Suprapubic skin (tissue), 4 donors: Measurements from ENCODE around the gene SLC25A25. TPM values are rescaled to one million over a fixed set of nuclear protein-coding genes. Genes with fewer than 3 reads are reported as not detected.

ENCODE experiments used
- DNase-seq, 2 donors: peaks; one replicate each; pipeline ENCODE4 v3.0.0-alpha.2; 2019; ENCODE audit warnings: low spot score in 2 of 2
- H3K27ac ChIP-seq: fragments of 200-600 bp; sonication (generic); one replicate; pipeline ENCODE4 v1.5.1; 2019
- H3K27me3 ChIP-seq: fragments of 200-600 bp; sonication (generic); one replicate; pipeline ENCODE4 v1.5.1; 2019
- H3K36me3 ChIP-seq: fragments of 200-600 bp; sonication (generic); one replicate; pipeline ENCODE4 v1.5.1; 2019
- H3K4me1 ChIP-seq: fragments of 200-600 bp; sonication (generic); one replicate; pipeline ENCODE4 v1.5.1; 2019
- H3K4me3 ChIP-seq: fragments of 200-600 bp; sonication (generic); one replicate; pipeline ENCODE4 v1.5.1; 2019; ENCODE audit warnings: mild to moderate bottlenecking
- H3K9me3 ChIP-seq: fragments of 200-600 bp; sonication (generic); one replicate; pipeline ENCODE4 v1.5.1; 2019
- CTCF ChIP-seq, 2 donors: fragments of 200-600 bp in 1 of 2; fragments of 450-650 bp in 1 of 2; sonication (generic) in 1 of 2; IDR thresholded peaks; one replicate each; pipeline ENCODE4 v1.5.1; 2016 to 2019; ENCODE audit warnings: antibody characterized with exemption in 2 of 2, mild to moderate bottlenecking in 1 of 2, moderate library complexity in 1 of 2
- EP300 ChIP-seq: sonication (generic); formaldehyde crosslinking; IDR thresholded peaks from one replicate; pipeline ENCODE4 v1.6.1; 2017; ENCODE audit warnings: antibody characterized with exemption
- POLR2A ChIP-seq, 2 donors: fragments of 450-650 bp; IDR thresholded peaks; one replicate each; pipeline ENCODE4 v1.6.1; 2017; ENCODE audit warnings: antibody characterized with exemption in 2 of 2, mild to moderate bottlenecking in 2 of 2, moderate library complexity in 2 of 2
- POLR2AphosphoS5 ChIP-seq, 3 donors: sonication (generic); formaldehyde crosslinking; IDR thresholded peaks; one replicate each; pipeline ENCODE4 v1.6.1; 2017; ENCODE audit warnings: antibody characterized with exemption in 3 of 3
- WGBS: methylation state at CpG from one replicate; pipeline ENCODE4 v1.1.5; 2018; 5-methylcytosine and 5-hydroxymethylcytosine counted together
- total RNA-seq, 4 donors: library from RNA; depleted of rRNA; stranded (reverse); fragments of >200 nt; gene quantifications; one replicate each; pipeline ENCODE4 v1.1.0, GENCODE V29; 2016

The SLC25A25 gene
- total RNA-seq, 4 donors from 2014 or later = 37.9 to 106 (median 66.5) TPM

- H3K36me3 ChIP-seq = peaks cover 5% of the 10 kb centered on the region
- no peak for DNase-seq
- H3K27me3 ChIP-seq = no peaks in the 10 kb centered on the region
- no peaks in the 10 kb centered on the region for H3K9me3 ChIP-seq
- no peak overlapping the region for H3K27ac ChIP-seq
- H3K4me3 ChIP-seq = no peak overlapping the region
- TF ChIP-seq POLR2AphosphoS5 (IDR thresholded peaks at IDR 0.05) (no peak), POLR2A (IDR thresholded peaks at IDR 0.05) (no peak), EP300 (no peak), CTCF (IDR thresholded peaks at IDR 0.05) (no peak)
- 80% methylated on average over 8 of the region's 8 CpGs for WGBS
- H3K4me1 ChIP-seq = peaks cover 35% of the 10 kb centered on the region
Observed at GRCh38 chr9:128057724-128058409, 10.2 kb upstream of the SLC25A25 start.

- Histone ChIP-seq H3K9me3 (no peaks in the 10 kb centered on the region), H3K36me3 (peaks cover 14% of the 10 kb centered on the region), H3K4me3 (no peak overlapping the region), H3K4me1 (peaks cover 38% of the 10 kb centered on the region), H3K27me3 (no peaks in the 10 kb centered on the region), H3K27ac (no peak overlapping the region)
- TF ChIP-seq POLR2AphosphoS5 (IDR thresholded peaks at IDR 0.05) (no peak), EP300 (no peak), POLR2A (IDR thresholded peaks at IDR 0.05) (no peak), CTCF (IDR thresholded peaks at IDR 0.05) (no peak)
- 70% methylated on average over 6 of the region's 6 CpGs for WGBS
- DNase-seq = no peak
Observed at GRCh38 chr9:128059365-128059983, 8.6 kb upstream of the SLC25A25 start.

- Histone ChIP-seq H3K27ac (no peak overlapping the region), H3K9me3 (no peaks in the 10 kb centered on the region), H3K36me3 (peaks cover 14% of the 10 kb centered on the region), H3K4me3 (no peak overlapping the region), H3K27me3 (no peaks in the 10 kb centered on the region), H3K4me1 (peaks cover 35% of the 10 kb centered on the region)
- no peak for TF ChIP-seq POLR2A (IDR thresholded peaks at IDR 0.05)
- no peak for TF ChIP-seq POLR2AphosphoS5 (IDR thresholded peaks at IDR 0.05)
- WGBS = 69% methylated on average over 13 of the region's 13 CpGs
- DNase-seq = no peak
Observed at GRCh38 chr9:128061275-128061960, 6.6 kb upstream of the SLC25A25 start.

- TF ChIP-seq POLR2AphosphoS5 (IDR thresholded peaks at IDR 0.05) (no peak), POLR2A (IDR thresholded peaks at IDR 0.05) (no peak), CTCF (IDR thresholded peaks at IDR 0.05) (no peak), EP300 (no peak)
- no peak for DNase-seq
- WGBS = 55% methylated on average over 6 of the region's 6 CpGs
- no peak overlapping the region for H3K4me3 ChIP-seq
- H3K27me3 ChIP-seq = no peaks in the 10 kb centered on the region
- H3K27ac ChIP-seq = peak overlapping the region; percentile 23
- no peaks in the 10 kb centered on the region for H3K9me3 ChIP-seq
- peaks cover 14% of the 10 kb centered on the region for H3K36me3 ChIP-seq
- H3K4me1 ChIP-seq = peaks cover 37% of the 10 kb centered on the region
Observed at GRCh38 chr9:128062279-128062678, 5.8 kb upstream of the SLC25A25 start.

GRCh38 chr9:128062846-128063831, 4.9 kb upstream of the SLC25A25 start:
- H3K9me3 ChIP-seq = no peaks in the 10 kb centered on the region
- no peak overlapping the region for H3K4me3 ChIP-seq
- H3K4me1 ChIP-seq = peaks cover 37% of the 10 kb centered on the region
- no peak for DNase-seq
- 74% methylated on average over 9 of the region's 28 CpGs for WGBS
- H3K27me3 ChIP-seq = no peaks in the 10 kb centered on the region
- H3K36me3 ChIP-seq = peaks cover 14% of the 10 kb centered on the region
- H3K27ac ChIP-seq = peak overlapping the region; percentile 23
- TF ChIP-seq POLR2A (IDR thresholded peaks at IDR 0.05) = no peak
- no peak for TF ChIP-seq POLR2AphosphoS5 (IDR thresholded peaks at IDR 0.05)
